ENCODE results near the gene RPL36. TPM values are rescaled to one million over a fixed set of nuclear protein-coding genes. Genes with fewer than 3 reads are reported as not detected.

Gene RPL36
- polyA plus RNA-seq, 1 of the 3 experiments (the other 2 are of a cell fraction), result 1,383 TPM

GRCh38 chr19:5711025-5711424 is 20.9 kb downstream of the RPL36 start:
- TF ChIP-seq PBX3 (IDR thresholded peaks at IDR 0.05) (no peak), RXRA (IDR thresholded peaks at IDR 0.05; ENCODE audit: borderline replicate concordance, low read depth) (no peak), FOXM1 (IDR thresholded peaks at IDR 0.05; ENCODE audit: low read depth) (no peak), SIN3A (IDR thresholded peaks at IDR 0.05; ENCODE audit: borderline replicate concordance, low read depth, low read length) (no peak), ELF1 (IDR thresholded peaks at IDR 0.05) (no peak), CHD2 (IDR thresholded peaks at IDR 0.05; ENCODE audit: low read length, partially characterized antibody) (no peak), RCOR1 (IDR thresholded peaks at IDR 0.05; ENCODE audit: low read length) (no peak), ZBTB33 (IDR thresholded peaks at IDR 0.05; ENCODE audit: borderline replicate concordance, low read depth) (no peak), MAX (IDR thresholded peaks at IDR 0.05; ENCODE audit: low read depth) (no peak), MXI1 (IDR thresholded peaks at IDR 0.05; ENCODE audit: low read depth, low read length) (no peak), CTCF (IDR thresholded peaks at IDR 0.05) (no peak)
- H3K4me1 ChIP-seq (ENCODE audit: control insufficient read depth in 1 of 2, insufficient read depth in 2 of 2, low read depth in 1 of 2, low read length in 1 of 2), result no peaks in the 10 kb centered on the region
- no peak overlapping the region for H3K4me2 ChIP-seq
- H3K36me3 ChIP-seq (replicated peaks in 1 of 2; ENCODE audit: control insufficient read depth in 1 of 2, insufficient read depth in 2 of 2, low read length in 1 of 2), result peaks cover 28 to 48% of the 10 kb centered on the region in 2 experiments
- WGBS (ENCODE audit: low lambda C conversion rate), result 100% methylated on average over 2 of the region's 8 CpGs
- H3K9me3 ChIP-seq, result no peaks in the 10 kb centered on the region
- H4K20me1 ChIP-seq (ENCODE audit: insufficient read depth), result peaks cover 3% of the 10 kb centered on the region; the same call in 1 of the 2 replicates
- H3K4me3 ChIP-seq (ENCODE audit: low read depth in 2 of 2, low read length in 1 of 2), result no peak overlapping the region
- ChIA-PET POLR2A (interaction anchor here (0.8 kb wide), 1 partner anchor 10 kb away, joined by 3 read pairs; the partner anchor contains the start of gene CATSPERD), CTCF (interaction anchor here (1.1 kb wide), 1 partner anchor 24 kb away, joined by 3 read pairs; no protein-coding TSS in a partner anchor)
- no peak overlapping the region for H3K27ac ChIP-seq (ENCODE audit: low read depth in 2 of 2, low read length in 1 of 2)
- no peaks in the 10 kb centered on the region for H3F3A ChIP-seq (replicated peaks; ENCODE audit: insufficient read depth)
- H3K9me2 ChIP-seq, result no peaks in the 10 kb centered on the region
- no peaks in the 10 kb centered on the region for H3K27me3 ChIP-seq (ENCODE audit: insufficient read depth)
- H3K9ac ChIP-seq, result no peak overlapping the region
- H2AFZ ChIP-seq (ENCODE audit: low read depth), result no peak overlapping the region
- DNase-seq, result no peak
- peaks cover 32% of the 10 kb centered on the region for H3K79me2 ChIP-seq (ENCODE audit: insufficient read depth)

- Histone ChIP-seq H3K79me2 (ENCODE audit: insufficient read depth) (peaks cover 38% of the 10 kb centered on the region), H3K4me3 (ENCODE audit: low read depth in 2 of 2, low read length in 1 of 2) (no peak overlapping the region), H3K9me3 (no peaks in the 10 kb centered on the region), H3F3A (replicated peaks; ENCODE audit: insufficient read depth) (no peaks in the 10 kb centered on the region), H3K27ac (ENCODE audit: low read depth in 2 of 2, low read length in 1 of 2) (no peak overlapping the region), H3K36me3 (replicated peaks in 1 of 2; ENCODE audit: control insufficient read depth in 1 of 2, insufficient read depth in 2 of 2, low read length in 1 of 2) (peaks cover 22 to 43% of the 10 kb centered on the region in 2 experiments), H3K4me1 (ENCODE audit: control insufficient read depth in 1 of 2, insufficient read depth in 2 of 2, low read depth in 1 of 2, low read length in 1 of 2) (no peaks in the 10 kb centered on the region), H3K9me2 (no peaks in the 10 kb centered on the region), H3K27me3 (ENCODE audit: insufficient read depth) (no peaks in the 10 kb centered on the region), H3K4me2 (no peak overlapping the region), H3K9ac (no peak overlapping the region), H4K20me1 (ENCODE audit: insufficient read depth) (peaks cover 9% of the 10 kb centered on the region), H2AFZ (ENCODE audit: low read depth) (no peak overlapping the region)
- CTCF ChIA-PET, result interaction anchor here (1.1 to 1.3 kb wide), 2 partner anchors 20 to 24 kb away, joined by 3 read pairs; no protein-coding TSS in a partner anchor
- POLR2A ChIA-PET, result interaction anchor here (0.6 to 0.8 kb wide), 2 partner anchors 9 to 517 kb away, joined by 3 read pairs; partner anchors contain the start of gene CATSPERD
- WGBS (ENCODE audit: low lambda C conversion rate), result 95% methylated on average over 24 of the region's 25 CpGs
- TF ChIP-seq IRF3 (IDR thresholded peaks at IDR 0.05; ENCODE audit: low read depth, low read length) (no peak), TEAD4 (IDR thresholded peaks at IDR 0.05; ENCODE audit: borderline replicate concordance, insufficient read depth) (no peak), SIN3A (IDR thresholded peaks at IDR 0.05; ENCODE audit: borderline replicate concordance, low read depth, low read length) (no peak), YY1 (IDR thresholded peaks at IDR 0.05; ENCODE audit: low read depth) (no peak), NFIC (IDR thresholded peaks at IDR 0.05; ENCODE audit: borderline replicate concordance) (no peak), EP300 (IDR thresholded peaks at IDR 0.05; ENCODE audit: borderline replicate concordance in 1 of 2, low read depth in 1 of 2, low read length in 1 of 2) (no peak), MEF2A (IDR thresholded peaks at IDR 0.05; ENCODE audit: borderline replicate concordance, low read depth) (no peak), ELF1 (IDR thresholded peaks at IDR 0.05) (no peak), USF1 (IDR thresholded peaks at IDR 0.05; ENCODE audit: borderline replicate concordance, low read depth) (no peak)
- DNase-seq, result no peak
These were observed 21.6 kb downstream of the RPL36 start for GRCh38 chr19:5711713-5712161.
